Panc1 (cell line): ENCODE data around the gene INPP5A. TPM values are rescaled to one million over a fixed set of nuclear protein-coding genes. Genes with fewer than 3 reads are reported as not detected.

Experiments used
- ATAC-seq: fragments of 200-7000 bp; cut with Tn5 transposase; 2 replicates; pipeline ENCODE4 v1.9.1; 2020; ENCODE audit warnings: mild to moderate bottlenecking, moderate library complexity
- BruUV-seq: library from RNA; stranded (reverse); fragments of 400-500 nt; replicated peaks from 2 replicates; lab custom pipeline; 2021; lab: Mats Ljungman, UMichigan
- CTCF ChIA-PET: fragments of 300-600 bp; sonication (Branson Sonifier 250); formaldehyde crosslinking; loops from one replicate; lab custom pipeline; 2022; ENCODE audit warnings: antibody characterized with exemption; lab: Charles Lee
- POLR2A ChIA-PET: fragments of 300-600 bp; sonication (Branson Sonifier 250); formaldehyde crosslinking; loops from one replicate; lab custom pipeline; 2022; ENCODE audit warnings: antibody characterized with exemption; lab: Charles Lee
- DNase-seq: peaks from one replicate; pipeline ENCODE4 v3.0.0-alpha.2; 2010; ENCODE audit warnings: low read depth, low spot score
- H3K27ac ChIP-seq: 2 replicates; pipeline ENCODE4 v1.5.1; 2011; ENCODE audit warnings: mild to moderate bottlenecking, low read length, inconsistent platforms
- H3K27me3 ChIP-seq: fragments of 200-500 bp; sonication (Bioruptor generic); 2 replicates; pipeline ENCODE4 v1.6.0; 2014; ENCODE audit warnings: low read length, inconsistent platforms; ENCODE audit not compliant: control insufficient read depth, insufficient read depth
- H3K36me3 ChIP-seq: fragments of 200-500 bp; sonication (Bioruptor generic); 2 replicates; pipeline ENCODE4 v1.5.1; 2014; ENCODE audit warnings: inconsistent platforms, mild to moderate bottlenecking, low read length, moderate library complexity; ENCODE audit not compliant: control insufficient read depth, insufficient read depth
- H3K4me1 ChIP-seq: 2 replicates; pipeline ENCODE4 v1.5.1; 2011; ENCODE audit warnings: inconsistent platforms, mild to moderate bottlenecking, low read length, moderate library complexity; ENCODE audit not compliant: control insufficient read depth, insufficient read depth
- H3K4me3 ChIP-seq, 2 experiments: 2 replicates each; pipeline ENCODE4 v1.5.1; 2011 to 2012; ENCODE audit warnings: low read depth in 2 of 2, low read length in 2 of 2, mild to moderate bottlenecking in 2 of 2, inconsistent platforms in 1 of 2, moderate library complexity in 1 of 2
- H3K9me3 ChIP-seq: fragments of 200-500 bp; sonication (Bioruptor generic); 2 replicates; pipeline ENCODE4 v1.5.1; 2014; ENCODE audit warnings: low read depth, mild to moderate bottlenecking, inconsistent platforms, low read length, moderate library complexity; ENCODE audit not compliant: control insufficient read depth, insufficient read depth
- POLR2AphosphoS5 ChIP-seq: IDR thresholded peaks from 2 replicates; pipeline ENCODE4 v1.6.1; 2012; ENCODE audit warnings: mild to moderate bottlenecking, low read depth, low read length, moderate library complexity
- REST ChIP-seq, 2 experiments: IDR thresholded peaks; 2 replicates each; pipeline ENCODE4 v1.6.1; 2011 to 2012; ENCODE audit warnings: low read depth in 2 of 2, control low read depth in 1 of 2, low read length in 1 of 2, mild to moderate bottlenecking in 1 of 2, moderate library complexity in 1 of 2; ENCODE audit not compliant: insufficient read depth in 1 of 2
- SIN3A ChIP-seq: IDR thresholded peaks from 2 replicates; pipeline ENCODE4 v1.6.1; 2012; ENCODE audit warnings: low read depth, mild to moderate bottlenecking, low read length, moderate library complexity, borderline replicate concordance; ENCODE audit not compliant: insufficient read depth
- TCF7L2 ChIP-seq: IDR thresholded peaks from 2 replicates; pipeline ENCODE4 v1.6.1; 2011; ENCODE audit warnings: mild to moderate bottlenecking, low read depth, low read length, inconsistent platforms
- in situ Hi-C: cut with HindIII; loops from 2 replicates; pipeline ENCODE4 v1.10.0; 2016; ENCODE audit warnings: low sequenced_read_pairs, low pct_unique_long_range_greater_than_20kb
- intact Hi-C: fragments of 100-400 bp; cut with micrococcal nuclease; formaldehyde crosslinking; loops from one replicate; pipeline ENCODE4 v1.10.0; 2022; ENCODE audit not compliant: unreplicated experiment
- total RNA-seq: library from RNA; stranded (reverse); gene quantifications from one replicate; pipeline ENCODE4 v1.2.1, GENCODE V29; 2021; ENCODE audit not compliant: unreplicated experiment
- TF ChIP-seq, protein P1 (sequence below): fragments of 450-650 bp; IDR thresholded peaks from 2 replicates; pipeline ENCODE4 v1.5.1; 2017; ENCODE audit warnings: mild to moderate bottlenecking

Gene INPP5A
- total RNA-seq, 1 experiment from 2014 or later = 60.0 TPM

DNA sequence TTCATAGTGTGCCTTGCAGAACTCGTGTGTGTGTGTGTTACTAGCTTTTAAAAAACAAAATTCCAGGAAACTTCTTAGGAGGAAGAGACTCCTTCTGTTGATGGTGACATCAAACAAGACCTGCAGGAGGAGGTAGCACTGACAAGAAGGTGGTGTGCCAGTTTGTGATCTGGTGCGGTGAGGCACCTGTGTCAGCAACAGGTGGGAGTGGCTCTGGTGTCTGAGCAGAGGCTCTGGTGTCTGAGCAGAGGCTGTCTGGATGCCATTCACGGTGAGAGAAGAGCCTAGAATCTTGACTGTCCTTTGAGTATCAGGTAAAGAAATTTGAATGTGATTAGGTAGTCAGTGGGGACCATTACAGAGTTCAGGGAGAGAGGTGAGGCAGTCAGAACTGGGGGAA, 122.8 kb downstream of the INPP5A start:
- no peaks in the 10 kb centered on the region for H3K9me3 ChIP-seq
- in situ Hi-C loops = no loop called here
- CTCF ChIA-PET = no interaction called here

GRCh38 chr10:132662186-132662920, 124.8 kb downstream of the INPP5A start:
- in situ Hi-C loops (no loop called here), intact Hi-C loops (loop anchor here (5.0 kb wide), 1 partner anchor 125 kb away; the partner anchor contains the start of gene NKX6-2)
- Histone ChIP-seq H3K9me3 (no peaks in the 10 kb centered on the region), H3K27ac (0 out of 2 replicates have a peak overlapping the region, but pooled peaks have one; percentile 25), H3K4me1 (peaks cover 40% of the 10 kb centered on the region), H3K36me3 (no peaks in the 10 kb centered on the region), H3K27me3 (no peaks in the 10 kb centered on the region), H3K4me3 (no peak overlapping the region)
- no peak for TF ChIP-seq POLR2AphosphoS5
- TF ChIP-seq TCF7L2 = no peak
- TF ChIP-seq REST (IDR thresholded peaks at IDR 0.05; ENCODE audit: insufficient read depth in 1 of 2, low read depth in 2 of 2, low read length in 1 of 2) = no peak
- TF ChIP-seq SIN3A = no peak
- TF ChIP-seq, protein P1, sequence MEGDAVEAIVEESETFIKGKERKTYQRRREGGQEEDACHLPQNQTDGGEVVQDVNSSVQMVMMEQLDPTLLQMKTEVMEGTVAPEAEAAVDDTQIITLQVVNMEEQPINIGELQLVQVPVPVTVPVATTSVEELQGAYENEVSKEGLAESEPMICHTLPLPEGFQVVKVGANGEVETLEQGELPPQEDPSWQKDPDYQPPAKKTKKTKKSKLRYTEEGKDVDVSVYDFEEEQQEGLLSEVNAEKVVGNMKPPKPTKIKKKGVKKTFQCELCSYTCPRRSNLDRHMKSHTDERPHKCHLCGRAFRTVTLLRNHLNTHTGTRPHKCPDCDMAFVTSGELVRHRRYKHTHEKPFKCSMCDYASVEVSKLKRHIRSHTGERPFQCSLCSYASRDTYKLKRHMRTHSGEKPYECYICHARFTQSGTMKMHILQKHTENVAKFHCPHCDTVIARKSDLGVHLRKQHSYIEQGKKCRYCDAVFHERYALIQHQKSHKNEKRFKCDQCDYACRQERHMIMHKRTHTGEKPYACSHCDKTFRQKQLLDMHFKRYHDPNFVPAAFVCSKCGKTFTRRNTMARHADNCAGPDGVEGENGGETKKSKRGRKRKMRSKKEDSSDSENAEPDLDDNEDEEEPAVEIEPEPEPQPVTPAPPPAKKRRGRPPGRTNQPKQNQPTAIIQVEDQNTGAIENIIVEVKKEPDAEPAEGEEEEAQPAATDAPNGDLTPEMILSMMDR = no peak
- no TSS peak for BruUV-seq
- DNase-seq (no peak), ATAC-seq (no peak)
- ChIA-PET CTCF (no interaction called here), POLR2A (no interaction called here)

More for the DNA sequence above, 122.8 kb downstream of the INPP5A start:
- Histone ChIP-seq H3K4me3 (no peak overlapping the region), H3K27ac (no peak overlapping the region), H3K4me1 (peaks cover 23% of the 10 kb centered on the region), H3K36me3 (no peaks in the 10 kb centered on the region), H3K27me3 (no peaks in the 10 kb centered on the region)
- POLR2A ChIA-PET = no interaction called here
- no peak for TF ChIP-seq POLR2AphosphoS5
- no TSS peak for BruUV-seq
- ATAC-seq = no peak
- intact Hi-C loops = loop anchor here (5.0 kb wide), 1 partner anchor 127 kb away; the partner anchor contains the start of gene NKX6-2
- DNase-seq = no peak
